Mononuclear cell (primary cell): Measurements from ENCODE around the gene TCF12. TPM values are rescaled to one million over a fixed set of nuclear protein-coding genes. Genes with fewer than 3 reads are reported as not detected.

Experiments
- H3K27me3 ChIP-seq: 2 replicates; pipeline ENCODE4 v1.6.0; 2011; ENCODE audit warnings: low read length, control low read depth; ENCODE audit not compliant: insufficient read depth
- H3K4me1 ChIP-seq: 2 replicates; pipeline ENCODE4 v1.5.1; 2011; ENCODE audit warnings: mild to moderate bottlenecking, low read length, control low read depth; ENCODE audit not compliant: insufficient read depth
- H3K4me3 ChIP-seq: 2 replicates; pipeline ENCODE4 v1.5.1; 2011; ENCODE audit warnings: mild to moderate bottlenecking, low read length, moderate library complexity
- H3K9me3 ChIP-seq: 2 replicates; pipeline ENCODE4 v1.5.1; 2011; ENCODE audit warnings: low read depth, mild to moderate bottlenecking, control low read depth, low read length
- total RNA-seq: library from RNA; depleted of rRNA; stranded (reverse); fragments of >200 nt; gene quantifications from one replicate; pipeline ENCODE4 v1.2.3, GENCODE V29; 2012

TCF12 gene
- total RNA-seq, 1 donor: 45.8 TPM

GRCh38 chr15:56969265-56969895 is 50.9 kb downstream of the TCF12 start:
- H3K27me3 ChIP-seq: no peaks in the 10 kb centered on the region
- peaks cover 8% of the 10 kb centered on the region for H3K4me1 ChIP-seq
- no peaks in the 10 kb centered on the region for H3K9me3 ChIP-seq
- no peak overlapping the region for H3K4me3 ChIP-seq

- H3K4me1 ChIP-seq: peaks cover 8% of the 10 kb centered on the region
- H3K27me3 ChIP-seq: no peaks in the 10 kb centered on the region
- H3K9me3 ChIP-seq: no peaks in the 10 kb centered on the region
- no peak overlapping the region for H3K4me3 ChIP-seq
These were observed 53.1 kb downstream of the TCF12 start for GRCh38 chr15:56971571-56971970.

- Histone ChIP-seq H3K4me3 (no peak overlapping the region), H3K4me1 (peaks cover 8% of the 10 kb centered on the region), H3K9me3 (no peaks in the 10 kb centered on the region), H3K27me3 (no peaks in the 10 kb centered on the region)
These were observed 53.6 kb downstream of the TCF12 start for GRCh38 chr15:56972016-56972415.

- H3K27me3 ChIP-seq: no peaks in the 10 kb centered on the region
- no peak overlapping the region for H3K4me3 ChIP-seq
- H3K9me3 ChIP-seq: no peaks in the 10 kb centered on the region
- H3K4me1 ChIP-seq: peaks cover 8% of the 10 kb centered on the region
These were observed 54.0 kb downstream of the TCF12 start for GRCh38 chr15:56972426-56972825.

GRCh38 chr15:56973463-56973862 is 55.0 kb downstream of the TCF12 start:
- no peaks in the 10 kb centered on the region for H3K9me3 ChIP-seq
- H3K4me1 ChIP-seq: peaks cover 7% of the 10 kb centered on the region
- H3K27me3 ChIP-seq: no peaks in the 10 kb centered on the region
- no peak overlapping the region for H3K4me3 ChIP-seq

GRCh38 chr15:56977232-56977631 is 58.8 kb downstream of the TCF12 start:
- no peaks in the 10 kb centered on the region for H3K9me3 ChIP-seq
- no peak overlapping the region for H3K4me3 ChIP-seq
- H3K27me3 ChIP-seq: no peaks in the 10 kb centered on the region
- no peaks in the 10 kb centered on the region for H3K4me1 ChIP-seq

- H3K4me1 ChIP-seq: peaks cover 8% of the 10 kb centered on the region
- no peak overlapping the region for H3K4me3 ChIP-seq
- no peaks in the 10 kb centered on the region for H3K27me3 ChIP-seq
- H3K9me3 ChIP-seq: no peaks in the 10 kb centered on the region
These were observed 60.6 kb downstream of the TCF12 start for GRCh38 chr15:56978898-56979662.

GRCh38 chr15:56980473-56980872 is 62.0 kb downstream of the TCF12 start:
- H3K9me3 ChIP-seq: no peaks in the 10 kb centered on the region
- H3K27me3 ChIP-seq: no peaks in the 10 kb centered on the region
- peaks cover 18% of the 10 kb centered on the region for H3K4me1 ChIP-seq
- H3K4me3 ChIP-seq: no peak overlapping the region

- H3K9me3 ChIP-seq: no peaks in the 10 kb centered on the region
- no peak overlapping the region for H3K4me3 ChIP-seq
- peaks cover 18% of the 10 kb centered on the region for H3K4me1 ChIP-seq
- no peaks in the 10 kb centered on the region for H3K27me3 ChIP-seq
These were observed 62.7 kb downstream of the TCF12 start for GRCh38 chr15:56981160-56981559.

GRCh38 chr15:56982987-56983386 is 64.5 kb downstream of the TCF12 start:
- Histone ChIP-seq H3K4me1 (peaks cover 18% of the 10 kb centered on the region), H3K9me3 (no peaks in the 10 kb centered on the region), H3K4me3 (no peak overlapping the region), H3K27me3 (no peaks in the 10 kb centered on the region)

- H3K27me3 ChIP-seq: no peaks in the 10 kb centered on the region
- H3K4me3 ChIP-seq: no peak overlapping the region
- H3K4me1 ChIP-seq: peaks cover 24% of the 10 kb centered on the region
- H3K9me3 ChIP-seq: no peaks in the 10 kb centered on the region
These were observed 66.4 kb downstream of the TCF12 start for GRCh38 chr15:56984681-56985481.

GRCh38 chr15:56985856-56986255 is 67.4 kb downstream of the TCF12 start:
- no peak overlapping the region for H3K4me3 ChIP-seq
- peaks cover 24% of the 10 kb centered on the region for H3K4me1 ChIP-seq
- H3K27me3 ChIP-seq: no peaks in the 10 kb centered on the region
- no peaks in the 10 kb centered on the region for H3K9me3 ChIP-seq

GRCh38 chr15:56987286-56987685 is 68.8 kb downstream of the TCF12 start:
- Histone ChIP-seq H3K4me3 (no peak overlapping the region), H3K27me3 (no peaks in the 10 kb centered on the region), H3K4me1 (peaks cover 24% of the 10 kb centered on the region), H3K9me3 (no peaks in the 10 kb centered on the region)

GRCh38 chr15:56988219-56988618 is 69.8 kb downstream of the TCF12 start:
- Histone ChIP-seq H3K27me3 (no peaks in the 10 kb centered on the region), H3K4me1 (peaks cover 25% of the 10 kb centered on the region), H3K4me3 (no peak overlapping the region), H3K9me3 (no peaks in the 10 kb centered on the region)

GRCh38 chr15:56989411-56989924 is 71.0 kb downstream of the TCF12 start:
- Histone ChIP-seq H3K4me1 (peaks cover 21% of the 10 kb centered on the region), H3K27me3 (no peaks in the 10 kb centered on the region)

More at GRCh38 chr15:56989411-56989924, 71.0 kb downstream of the TCF12 start:
- no peaks in the 10 kb centered on the region for H3K9me3 ChIP-seq
- no peak overlapping the region for H3K4me3 ChIP-seq
